ACHN (cell line): ENCODE data around the gene DENND1A.

Source experiments
- DNase-seq: peaks from one replicate; pipeline ENCODE4 v3.0.0-alpha.2; 2015
- in situ Hi-C: cut with HindIII; loops from 2 replicates; pipeline ENCODE4 v1.10.0; 2017; ENCODE audit warnings: low sequenced_read_pairs, low pct_ligation_motif_present, low pct_unique_long_range_greater_than_20kb

The DENND1A gene

DNA sequence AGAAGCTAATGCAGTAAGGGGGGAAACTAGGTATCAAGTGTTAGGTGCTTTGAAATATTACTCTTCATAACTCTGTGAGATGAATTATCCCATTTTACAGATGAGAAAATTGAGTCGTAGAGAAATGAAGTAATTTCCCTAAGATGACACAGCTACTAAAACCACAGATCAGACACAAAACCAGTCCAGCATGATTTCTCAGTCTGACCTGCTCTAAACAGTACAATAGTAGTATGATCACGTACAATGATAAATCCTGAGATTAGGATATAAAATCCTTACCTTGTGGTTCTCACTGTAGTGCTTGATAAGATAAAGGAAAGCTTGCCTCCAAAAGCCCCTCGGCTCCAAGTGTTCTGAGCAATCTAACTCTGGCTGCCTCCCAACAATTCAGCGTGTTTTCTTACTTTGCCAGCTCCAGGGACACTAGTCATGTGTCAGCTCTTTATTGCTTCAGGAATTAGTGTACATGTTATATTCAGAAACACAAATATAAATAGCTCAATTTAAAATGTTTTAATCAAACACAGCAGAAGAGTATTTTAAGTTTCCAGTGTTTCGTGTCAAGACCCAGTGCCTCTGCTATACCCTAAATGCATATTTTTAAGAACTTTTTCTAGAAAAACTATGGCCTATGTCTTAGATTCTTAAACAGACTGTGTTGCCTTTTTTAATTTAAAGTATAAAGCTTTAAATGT lies 243.6 kb downstream of the DENND1A start:
- no peak for DNase-seq
- in situ Hi-C loops: no loop called here

- in situ Hi-C loops: no loop called here
- no peak for DNase-seq
Measured at GRCh38 chr9:123685489-123686083, 244.3 kb downstream of the DENND1A start.

- no peak for DNase-seq
- in situ Hi-C loops: no loop called here
Measured at GRCh38 chr9:123684393-123685149, 245.4 kb downstream of the DENND1A start.

DNA sequence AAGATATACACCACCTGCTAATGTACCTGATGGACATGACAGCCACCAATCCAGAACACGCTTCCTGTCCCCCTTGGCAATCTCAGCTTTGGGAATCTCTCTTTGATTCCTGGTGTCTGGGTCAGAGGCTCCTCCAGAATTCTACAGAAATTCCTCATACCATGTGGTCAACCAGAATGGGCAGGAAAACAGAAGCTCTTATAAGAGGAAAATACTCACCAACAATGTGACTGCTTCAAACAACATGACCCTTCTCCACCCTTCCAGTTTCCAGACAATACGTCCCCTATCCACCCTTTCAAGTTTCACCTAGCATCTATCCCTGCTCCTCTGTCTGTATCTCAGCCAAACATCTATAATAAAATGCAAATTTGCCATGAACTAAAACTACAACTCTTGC lies 247.2 kb downstream of the DENND1A start:
- in situ Hi-C loops: no loop called here
- DNase-seq: no peak

DNA sequence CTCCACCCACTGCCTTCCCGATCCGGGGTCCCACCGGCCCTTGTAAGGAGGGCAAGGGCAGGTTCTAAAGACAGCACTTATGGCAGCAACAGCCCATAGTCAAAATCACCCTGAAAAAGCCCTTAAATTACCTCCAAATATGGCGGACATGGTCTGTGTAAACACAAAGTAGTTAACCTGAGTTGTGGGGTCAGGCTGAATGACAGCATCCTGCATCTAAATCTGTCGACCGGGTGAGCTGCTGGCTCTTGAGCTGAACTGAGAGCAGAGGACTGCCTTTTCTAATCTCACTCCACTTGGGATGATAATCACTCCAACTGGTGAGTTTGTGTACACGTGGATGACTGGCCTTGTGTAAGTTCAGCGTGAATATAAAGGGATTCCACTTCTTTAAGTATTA lies 249.6 kb downstream of the DENND1A start:
- in situ Hi-C loops: no loop called here

DNA sequence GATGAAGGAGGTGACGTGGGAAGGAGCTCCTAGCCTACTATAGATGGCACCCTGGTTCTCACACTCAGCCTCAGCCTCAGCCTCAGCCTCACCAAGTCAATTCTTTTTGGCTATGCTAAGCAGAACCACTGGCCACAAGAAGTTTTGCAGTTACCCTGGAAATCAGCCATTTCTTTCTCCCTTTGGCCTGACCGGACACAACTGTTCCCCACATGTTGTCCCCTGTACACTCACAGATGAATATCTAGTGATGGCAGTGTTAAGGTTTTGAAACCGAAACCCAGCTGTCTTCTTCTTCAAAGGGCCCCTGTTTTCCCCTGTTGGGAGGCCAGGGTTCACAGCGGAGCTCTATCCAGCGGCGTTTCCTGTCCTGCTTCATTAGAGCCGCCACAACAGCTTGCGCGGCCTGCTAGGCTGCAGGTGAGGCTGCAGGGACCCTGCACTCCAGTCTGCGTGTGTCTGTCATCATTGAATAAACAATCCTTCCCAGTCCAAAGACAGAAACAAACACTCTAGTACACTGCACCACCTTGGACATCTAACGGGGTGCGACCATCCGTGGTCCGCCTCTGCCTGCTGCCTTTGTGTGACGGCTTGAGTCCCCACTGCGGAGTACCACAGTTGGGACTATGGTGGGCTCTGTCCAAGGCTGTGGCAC lies 250.5 kb downstream of the DENND1A start:
- no peak for DNase-seq
- in situ Hi-C loops: no loop called here

More for the DNA sequence above, 249.6 kb downstream of the DENND1A start:
- no peak for DNase-seq

- in situ Hi-C loops: no loop called here
Measured at GRCh38 chr9:123678878-123679329, 251.0 kb downstream of the DENND1A start.

DNA sequence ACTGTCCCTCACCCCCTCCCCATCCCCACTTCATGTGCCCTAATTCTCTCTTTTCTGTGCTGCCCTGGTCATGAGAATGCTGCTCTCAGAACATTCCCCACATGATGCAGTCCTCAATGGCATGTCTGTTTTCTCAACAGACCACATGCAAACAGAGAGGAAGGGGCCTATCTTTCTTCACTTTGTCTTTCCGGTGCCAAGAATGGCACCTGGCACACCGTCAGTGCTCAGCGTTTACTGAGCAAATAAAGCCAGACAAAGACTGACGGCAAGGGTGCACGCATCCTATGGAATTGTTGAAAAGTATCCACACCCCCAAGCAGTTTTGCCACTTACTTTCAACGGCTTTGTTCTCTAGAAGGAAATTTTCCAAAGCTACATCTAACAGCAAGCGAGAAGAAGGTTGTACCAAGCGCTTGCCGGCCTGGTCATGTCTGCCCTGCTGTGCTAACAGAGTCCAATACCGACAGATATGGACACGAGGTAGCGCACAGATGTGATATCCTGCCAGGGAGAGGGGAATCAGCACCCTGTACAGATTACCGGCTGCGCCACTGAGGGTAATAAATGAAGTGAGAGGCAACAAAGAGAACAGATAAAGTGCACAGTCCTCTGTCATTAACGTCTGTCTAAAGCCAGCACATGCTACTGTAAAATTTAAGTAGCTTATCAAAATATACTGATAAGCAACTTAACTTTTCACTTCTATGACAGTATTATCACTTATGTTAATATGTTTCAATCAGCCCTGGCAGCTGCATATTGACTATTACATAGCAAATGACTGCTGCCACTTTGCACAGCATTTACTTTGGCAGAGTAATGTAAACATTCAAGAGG lies 251.7 kb downstream of the DENND1A start:
- DNase-seq: no peak
- in situ Hi-C loops: no loop called here

More at GRCh38 chr9:123678878-123679329, 251.0 kb downstream of the DENND1A start:
- no peak for DNase-seq

GRCh38 chr9:123676869-123677268 lies 253.1 kb downstream of the DENND1A start:
- DNase-seq: no peak
- in situ Hi-C loops: no loop called here

DNA sequence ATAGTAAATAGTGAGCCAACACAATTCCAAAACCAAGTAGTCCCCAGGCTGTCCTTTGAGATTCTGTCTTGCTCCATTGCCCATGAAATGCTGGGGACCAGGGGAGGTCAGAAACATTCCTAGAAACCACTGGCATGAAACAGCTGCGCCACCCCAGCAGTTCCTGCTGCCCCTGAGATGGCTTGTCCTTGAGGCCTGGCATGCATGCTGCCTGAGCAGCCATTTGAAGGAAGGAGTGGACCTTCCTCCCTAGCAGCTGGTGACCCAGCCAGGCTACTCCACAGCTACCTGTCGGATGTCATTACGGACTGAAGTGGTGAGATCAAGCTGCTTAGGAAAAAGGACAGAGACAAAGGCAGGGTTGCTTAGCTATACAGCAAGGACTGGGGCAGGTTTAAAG lies 260.6 kb downstream of the DENND1A start:
- DNase-seq: peak; percentile 59
- in situ Hi-C loops: no loop called here

GRCh38 chr9:123663529-123663928 lies 266.4 kb downstream of the DENND1A start:
- DNase-seq: no peak
- in situ Hi-C loops: no loop called here

GRCh38 chr9:123662057-123662776 lies 267.7 kb downstream of the DENND1A start:
- DNase-seq: no peak
- in situ Hi-C loops: no loop called here

- no peak for DNase-seq
- in situ Hi-C loops: no loop called here
Measured at GRCh38 chr9:123660691-123661466, 269.0 kb downstream of the DENND1A start.

GRCh38 chr9:123659358-123659757 lies 270.6 kb downstream of the DENND1A start:
- in situ Hi-C loops: no loop called here
- DNase-seq: no peak

DNA sequence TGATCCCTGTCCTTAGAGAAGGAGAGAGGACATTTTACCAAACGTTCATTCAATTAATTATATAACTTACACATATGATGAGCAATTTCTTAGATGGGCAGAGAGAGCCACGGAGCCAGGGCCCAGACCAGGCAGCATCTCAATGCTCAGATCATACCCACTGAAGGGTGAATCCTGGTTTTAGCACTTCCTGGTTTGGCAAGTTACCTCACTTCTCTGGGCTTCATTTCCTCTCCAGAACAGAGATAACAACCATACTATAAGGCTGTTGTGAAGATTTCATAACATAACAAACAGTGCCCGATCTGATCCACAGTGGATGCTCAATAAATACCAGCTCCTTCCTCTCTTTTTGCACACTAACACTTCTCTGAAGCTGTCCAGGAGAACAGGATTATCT lies 271.1 kb downstream of the DENND1A start:
- in situ Hi-C loops: no loop called here

GRCh38 chr9:123657941-123658340 lies 272.0 kb downstream of the DENND1A start:
- in situ Hi-C loops: no loop called here
- no peak for DNase-seq

More for the DNA sequence above, 271.1 kb downstream of the DENND1A start:
- peak; percentile 16 for DNase-seq

DNA sequence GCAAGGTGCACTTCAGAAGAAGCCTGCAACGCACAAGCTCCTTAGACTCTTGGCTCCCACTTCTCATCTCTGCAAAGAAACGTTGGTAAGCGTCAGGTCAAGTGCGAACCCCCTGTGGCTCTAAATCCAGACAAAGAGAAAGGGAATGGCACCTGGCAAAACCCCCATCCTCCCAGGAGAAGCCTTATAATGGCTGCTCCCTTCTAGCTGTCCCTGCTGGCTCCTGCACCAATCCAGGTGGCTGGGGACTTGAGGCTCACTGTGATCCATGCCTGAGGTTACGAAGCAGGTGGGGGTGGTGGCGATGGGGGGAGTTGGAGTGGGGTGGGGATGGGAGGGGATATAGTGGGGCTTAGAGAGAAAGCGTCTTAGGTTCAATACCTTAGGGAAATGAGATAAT lies 272.8 kb downstream of the DENND1A start:
- in situ Hi-C loops: no loop called here
- no peak for DNase-seq
